ENCODE data around the gene CNOT8. TPM values are rescaled to one million over a fixed set of nuclear protein-coding genes. Genes with fewer than 3 reads are reported as not detected.

The CNOT8 gene
- total RNA-seq, 5 donors from 2014 or later (not counting 1 experiment from before 2014, with no cell fraction given) = 85.9 to 113 (median 100) TPM

GRCh38 chr5:154865466-154866184 is 7.2 kb downstream of the CNOT8 start:
- ChIA-PET CTCF (interaction anchor here in 1 of 2 donors (0.6 kb wide), 1 partner anchor 108 kb away, joined by 3 read pairs; no protein-coding TSS in a partner anchor), POLR2A (interaction anchor here in 1 of 2 donors (0.5 kb wide), 1 partner anchor 16 kb away, joined by 6 read pairs; no protein-coding TSS in a partner anchor)
- no peaks in the 10 kb centered on the region for H3K27me3 ChIP-seq (replicated peaks in 1 of 2; ENCODE audit: control insufficient read depth in 2 of 2, extremely low read depth in 1 of 2, insufficient read depth in 2 of 2, low read length in 1 of 2)
- Mint-ChIP-seq H3K27me3 (no peaks in the 10 kb centered on the region), H3K9me3 (no peaks in the 10 kb centered on the region), H3K27ac (peak overlapping the region in 1 of 2 donors; percentile 28), H3K4me1 (peaks cover 49 to 53% (median 52%) of the 10 kb centered on the region in 3 donors), H3K36me3 (peaks cover 43% of the 10 kb centered on the region), H3K4me3 (no peak overlapping the region)
- ATAC-seq (replicated peaks in 1 of 4) (no peak), DNase-seq (no peak)
- no peak overlapping the region for H3K27ac ChIP-seq (ENCODE audit: low read length)
- H3K4me1 ChIP-seq (ENCODE audit: control insufficient read depth in 1 of 2, extremely low read depth in 1 of 2, insufficient read depth in 2 of 2, low read length in 2 of 2) = peaks cover 17 to 18% of the 10 kb centered on the region in 2 experiments
- H3K36me3 ChIP-seq (ENCODE audit: control insufficient read depth in 2 of 2, extremely low read depth in 1 of 2, insufficient read depth in 1 of 2, low read length in 1 of 2) = peaks cover 20 to 50% of the 10 kb centered on the region in 2 donors
- no peak overlapping the region for H3K4me3 ChIP-seq (ENCODE audit: control insufficient read depth in 1 of 2, extremely low read depth in 1 of 2, low read length in 1 of 2)
- H3K9me3 ChIP-seq = no peaks in the 10 kb centered on the region
- no CpG with 5 or more reads among the region's 5 CpGs for WGBS (ENCODE audit: insufficient coverage)

GRCh38 chr5:154866841-154867240 is 8.4 kb downstream of the CNOT8 start:
- ChIA-PET POLR2A (interaction anchor here (0.5 to 1.4 kb wide), 2 partner anchors 10 to 74 kb away, joined by 3 read pairs; no protein-coding TSS in a partner anchor), CTCF (no interaction called here)
- DNase-seq = no peak
- WGBS (ENCODE audit: insufficient coverage) = no CpG with 5 or more reads among the region's 2 CpGs
- Histone ChIP-seq H3K4me1 (ENCODE audit: control insufficient read depth in 1 of 2, extremely low read depth in 1 of 2, insufficient read depth in 2 of 2, low read length in 2 of 2) (peaks cover 10 to 12% of the 10 kb centered on the region in 2 experiments), H3K9me3 (no peaks in the 10 kb centered on the region), H3K36me3 (ENCODE audit: control insufficient read depth in 2 of 2, extremely low read depth in 1 of 2, insufficient read depth in 1 of 2, low read length in 1 of 2) (peaks cover 25 to 60% of the 10 kb centered on the region in 2 donors), H3K27ac (ENCODE audit: low read length) (no peak overlapping the region), H3K4me3 (ENCODE audit: control insufficient read depth in 1 of 2, extremely low read depth in 1 of 2, low read length in 1 of 2) (no peak overlapping the region), H3K27me3 (replicated peaks in 1 of 2; ENCODE audit: control insufficient read depth in 2 of 2, extremely low read depth in 1 of 2, insufficient read depth in 2 of 2, low read length in 1 of 2) (no peaks in the 10 kb centered on the region)
- Mint-ChIP-seq H3K4me1 (peaks cover 37 to 43% (median 42%) of the 10 kb centered on the region in 3 donors), H3K27ac (no peak overlapping the region), H3K9me3 (no peaks in the 10 kb centered on the region), H3K27me3 (no peaks in the 10 kb centered on the region), H3K4me3 (no peak overlapping the region), H3K36me3 (peaks cover 47% of the 10 kb centered on the region)
- ATAC-seq (replicated peaks in 1 of 4) = no peak

DNA sequence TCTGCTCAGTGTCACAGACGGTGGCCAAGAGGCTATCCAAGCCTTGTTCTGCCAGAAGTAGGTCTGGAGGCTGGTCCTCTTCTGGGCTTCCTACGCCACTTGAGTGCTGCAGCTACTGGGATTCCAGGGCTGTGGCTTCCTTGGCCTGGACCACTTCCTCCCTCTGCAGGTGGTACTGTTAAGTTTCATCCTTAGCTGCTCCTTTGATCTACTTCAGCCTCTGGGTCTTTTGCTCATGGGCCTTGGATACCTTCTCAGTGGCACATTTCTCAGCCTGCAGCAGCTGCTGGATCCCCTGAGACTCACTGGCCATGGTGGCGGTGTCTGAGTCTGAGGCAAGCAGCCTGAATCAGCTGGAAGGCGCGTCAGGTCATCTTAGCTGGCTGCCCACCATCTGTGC is 10.3 kb downstream of the CNOT8 start:
- no peaks in the 10 kb centered on the region for H3K27me3 Mint-ChIP-seq
- H3K4me1 Mint-ChIP-seq = peaks cover 21 to 27% (median 24%) of the 10 kb centered on the region in 3 donors
- peak in 2 of 4 experiments; percentile 43 to 66 for ATAC-seq (replicated peaks in 1 of 4)
- Histone ChIP-seq H3K36me3 (ENCODE audit: control insufficient read depth in 2 of 2, extremely low read depth in 1 of 2, insufficient read depth in 1 of 2, low read length in 1 of 2) (peaks cover 21 to 67% of the 10 kb centered on the region in 2 donors), H3K27ac (ENCODE audit: low read length) (no peak overlapping the region), H3K9me3 (no peaks in the 10 kb centered on the region), H3K4me1 (ENCODE audit: control insufficient read depth in 1 of 2, extremely low read depth in 1 of 2, insufficient read depth in 2 of 2, low read length in 2 of 2) (no peaks in the 10 kb centered on the region), H3K27me3 (replicated peaks in 1 of 2; ENCODE audit: control insufficient read depth in 2 of 2, extremely low read depth in 1 of 2, insufficient read depth in 2 of 2, low read length in 1 of 2) (no peaks in the 10 kb centered on the region), H3K4me3 (ENCODE audit: control insufficient read depth in 1 of 2, extremely low read depth in 1 of 2, low read length in 1 of 2) (no peak overlapping the region)
- H3K4me3 Mint-ChIP-seq = peak overlapping the region in 1 of 3 donors; percentile 24
- H3K36me3 Mint-ChIP-seq = peaks cover 52% of the 10 kb centered on the region
- POLR2A ChIA-PET = interaction anchor here in 1 of 2 donors (1.0 kb wide), 1 partner anchor 10 kb away, joined by 4 read pairs; no protein-coding TSS in a partner anchor
- H3K9me3 Mint-ChIP-seq = no peaks in the 10 kb centered on the region
- H3K27ac Mint-ChIP-seq = peak overlapping the region in 1 of 2 donors; percentile 72
- 87% methylated on average over 3 of the region's 5 CpGs for WGBS (ENCODE audit: insufficient coverage)
- peak in 4 of 35 experiments; percentile 4 to 32 (median 8) for DNase-seq
- CTCF ChIA-PET = interaction anchor here (0.5 to 1.0 kb wide), 6 partner anchors 19 to 220 kb away, joined by 3 to 6 read pairs (median 4); no protein-coding TSS in a partner anchor

- no peak overlapping the region for H3K27ac ChIP-seq (ENCODE audit: low read length)
- no peak overlapping the region for H3K4me3 Mint-ChIP-seq
- ATAC-seq (replicated peaks in 1 of 4) (no peak), DNase-seq (no peak)
- H3K36me3 ChIP-seq (ENCODE audit: control insufficient read depth in 2 of 2, extremely low read depth in 1 of 2, insufficient read depth in 1 of 2, low read length in 1 of 2) = peaks cover 14 to 75% of the 10 kb centered on the region in 2 donors
- no peaks in the 10 kb centered on the region for H3K4me1 ChIP-seq (ENCODE audit: control insufficient read depth in 1 of 2, extremely low read depth in 1 of 2, insufficient read depth in 2 of 2, low read length in 2 of 2)
- no peak overlapping the region for H3K27ac Mint-ChIP-seq
- CTCF ChIA-PET = interaction anchor here (0.6 to 0.7 kb wide), 2 partner anchors 21 to 184 kb away, joined by 4 to 7 read pairs; no protein-coding TSS in a partner anchor
- no peaks in the 10 kb centered on the region for H3K27me3 Mint-ChIP-seq
- POLR2A ChIA-PET = interaction anchor here in 1 of 2 donors (0.6 kb wide), 1 partner anchor 29 kb away, joined by 4 read pairs; no protein-coding TSS in a partner anchor
- H3K27me3 ChIP-seq (replicated peaks in 1 of 2; ENCODE audit: control insufficient read depth in 2 of 2, extremely low read depth in 1 of 2, insufficient read depth in 2 of 2, low read length in 1 of 2) = no peaks in the 10 kb centered on the region
- no peaks in the 10 kb centered on the region for H3K9me3 Mint-ChIP-seq
- peaks cover 57% of the 10 kb centered on the region for H3K36me3 Mint-ChIP-seq
- WGBS (ENCODE audit: insufficient coverage) = 80% methylated on average over 2 of the region's 4 CpGs
- H3K9me3 ChIP-seq = no peaks in the 10 kb centered on the region
- H3K4me3 ChIP-seq (ENCODE audit: control insufficient read depth in 1 of 2, extremely low read depth in 1 of 2, low read length in 1 of 2) = no peak overlapping the region
- peaks cover 7 to 23% (median 12%) of the 10 kb centered on the region in 3 donors for H3K4me1 Mint-ChIP-seq
Observed at GRCh38 chr5:154871734-154872133, 13.3 kb downstream of the CNOT8 start.

- no peak for ATAC-seq (replicated peaks in 1 of 4)
- peaks cover 10 to 71% of the 10 kb centered on the region in 2 donors for H3K36me3 ChIP-seq (ENCODE audit: control insufficient read depth in 2 of 2, extremely low read depth in 1 of 2, insufficient read depth in 1 of 2, low read length in 1 of 2)
- no peak overlapping the region for H3K27ac ChIP-seq (ENCODE audit: low read length)
- H3K4me3 Mint-ChIP-seq = peak overlapping the region in 1 of 3 donors; percentile 43
- H3K36me3 Mint-ChIP-seq = peaks cover 57% of the 10 kb centered on the region
- POLR2A ChIA-PET = no interaction called here
- no peaks in the 10 kb centered on the region for H3K27me3 Mint-ChIP-seq
- no peaks in the 10 kb centered on the region for H3K9me3 ChIP-seq
- WGBS (ENCODE audit: insufficient coverage) = 100% methylated on average over 3 of the region's 5 CpGs
- H3K4me1 ChIP-seq (ENCODE audit: control insufficient read depth in 1 of 2, extremely low read depth in 1 of 2, insufficient read depth in 2 of 2, low read length in 2 of 2) = no peaks in the 10 kb centered on the region
- no peak overlapping the region for H3K4me3 ChIP-seq (ENCODE audit: control insufficient read depth in 1 of 2, extremely low read depth in 1 of 2, low read length in 1 of 2)
- H3K27ac Mint-ChIP-seq = no peak overlapping the region
- CTCF ChIA-PET = no interaction called here
- H3K9me3 Mint-ChIP-seq = peaks cover 0 to 6% (median 2%) of the 10 kb centered on the region in 3 donors
- H3K27me3 ChIP-seq (replicated peaks in 1 of 2; ENCODE audit: control insufficient read depth in 2 of 2, extremely low read depth in 1 of 2, insufficient read depth in 2 of 2, low read length in 1 of 2) = no peaks in the 10 kb centered on the region
- DNase-seq = no peak
- peaks cover 0 to 11% (median 3%) of the 10 kb centered on the region in 3 donors for H3K4me1 Mint-ChIP-seq
Observed at GRCh38 chr5:154873791-154874331, 15.4 kb downstream of the CNOT8 start.

DNA sequence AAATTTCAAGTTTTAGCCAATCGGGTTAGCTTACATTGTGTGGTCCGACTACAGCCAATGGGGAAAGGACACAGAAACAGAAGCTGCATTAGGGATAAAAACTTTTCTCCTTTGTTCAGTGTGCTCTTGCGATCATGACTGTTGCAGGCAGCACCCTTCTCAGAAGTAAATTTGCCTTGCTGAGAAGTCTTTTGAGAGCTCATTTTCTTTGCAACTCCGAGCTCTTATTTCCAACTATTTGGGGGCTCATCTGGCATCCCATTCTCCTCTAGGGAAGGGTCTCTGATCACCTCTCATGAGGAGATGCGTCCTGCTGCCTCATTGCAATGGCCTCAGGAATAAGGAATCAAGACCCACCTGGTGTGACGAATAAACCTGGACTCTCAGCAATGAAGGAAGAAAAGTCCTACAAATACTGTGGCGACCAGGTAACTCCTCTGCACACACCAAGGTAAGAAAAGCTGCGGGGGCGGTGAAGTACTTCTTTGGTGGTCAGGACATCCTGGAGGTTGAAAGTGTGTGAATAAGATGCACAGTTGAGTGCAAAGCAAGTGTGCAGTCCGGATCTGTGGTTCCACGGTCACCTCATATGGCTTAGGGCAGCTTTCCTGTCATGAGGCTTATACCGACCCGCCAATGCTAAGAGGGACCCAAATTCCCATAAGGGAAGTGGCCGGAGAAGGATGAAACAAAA is 20.4 kb downstream of the CNOT8 start:
- ChIA-PET CTCF (no interaction called here), POLR2A (interaction anchor here in 1 of 2 donors (0.7 to 1.0 kb wide), 2 partner anchors 11 to 14 kb away, joined by 4 to 10 read pairs; no protein-coding TSS in a partner anchor)
- H3K27ac Mint-ChIP-seq = no peak overlapping the region
- H3K27me3 ChIP-seq (replicated peaks in 1 of 2; ENCODE audit: control insufficient read depth in 2 of 2, extremely low read depth in 1 of 2, insufficient read depth in 2 of 2, low read length in 1 of 2) = no peaks in the 10 kb centered on the region
- H3K9me3 ChIP-seq = no peaks in the 10 kb centered on the region
- DNase-seq (no peak), ATAC-seq (replicated peaks in 1 of 4) (no peak)
- H3K27me3 Mint-ChIP-seq = no peaks in the 10 kb centered on the region
- 94% methylated on average over 9 of the region's 14 CpGs for WGBS (ENCODE audit: insufficient coverage)
- H3K4me3 ChIP-seq (ENCODE audit: control insufficient read depth in 1 of 2, extremely low read depth in 1 of 2, low read length in 1 of 2) = no peak overlapping the region
- H3K36me3 Mint-ChIP-seq = peaks cover 75% of the 10 kb centered on the region
- no peaks in the 10 kb centered on the region for H3K4me1 Mint-ChIP-seq
- peaks cover 6 to 23% (median 6%) of the 10 kb centered on the region in 3 donors for H3K9me3 Mint-ChIP-seq
- H3K27ac ChIP-seq (ENCODE audit: low read length) = no peak overlapping the region
- no peaks in the 10 kb centered on the region for H3K4me1 ChIP-seq (ENCODE audit: control insufficient read depth in 1 of 2, extremely low read depth in 1 of 2, insufficient read depth in 2 of 2, low read length in 2 of 2)
- H3K36me3 ChIP-seq (ENCODE audit: control insufficient read depth in 2 of 2, extremely low read depth in 1 of 2, insufficient read depth in 1 of 2, low read length in 1 of 2) = peaks cover 3 to 37% of the 10 kb centered on the region in 2 donors
- H3K4me3 Mint-ChIP-seq = no peak overlapping the region
